ENCODE results near the gene MRTFB. TPM values are rescaled to one million over a fixed set of nuclear protein-coding genes. Genes with fewer than 3 reads are reported as not detected.

Gene MRTFB
- total RNA-seq, 1 experiment from 2014 or later = 12.7 TPM

DNA sequence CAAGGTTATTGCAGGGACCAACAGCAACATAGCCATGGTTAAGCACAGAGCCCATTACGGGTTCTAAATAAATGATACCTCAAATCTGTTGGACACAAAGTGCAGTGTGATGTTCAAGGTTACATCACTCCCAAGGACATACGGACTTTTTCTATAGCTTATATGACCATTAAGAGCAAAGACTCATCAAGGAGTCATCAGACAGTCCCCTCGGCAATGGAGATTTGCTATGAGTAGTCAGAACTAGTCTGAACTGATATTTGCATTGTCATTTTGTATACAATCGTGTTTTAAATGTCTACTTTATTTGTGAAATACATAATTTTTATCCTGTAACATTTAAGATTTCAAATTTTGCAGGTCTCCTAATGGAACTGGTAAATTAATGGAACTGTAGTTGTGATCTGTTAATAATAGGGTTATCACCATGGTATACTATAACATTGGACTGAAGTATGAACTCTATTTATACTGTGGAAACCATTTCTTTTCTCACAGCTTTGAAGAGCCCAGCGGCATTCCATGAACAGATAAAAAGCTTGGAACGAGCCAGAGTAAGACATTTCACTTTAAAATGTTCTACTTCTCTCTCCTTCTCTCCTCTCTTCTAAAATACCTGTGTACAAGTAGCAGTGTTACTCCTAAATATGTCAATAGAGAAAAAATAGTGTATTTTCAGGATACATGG is 140.9 kb downstream of the MRTFB start:
- Histone ChIP-seq H3K27ac (ENCODE audit: low read length) (no peak overlapping the region), H3K4me3 (ENCODE audit: low read length) (no peak overlapping the region), H3K27me3 (ENCODE audit: low read length) (no peaks in the 10 kb centered on the region), H3K9me3 (ENCODE audit: low read length) (no peaks in the 10 kb centered on the region), H3K9ac (ENCODE audit: low read length) (no peak overlapping the region), H3K4me1 (ENCODE audit: insufficient read depth, low read length) (no peaks in the 10 kb centered on the region), H3K79me2 (ENCODE audit: low read length) (no peaks in the 10 kb centered on the region), H4K20me1 (ENCODE audit: low read length) (no peaks in the 10 kb centered on the region), H3K9me2 (replicated peaks; ENCODE audit: low read length) (no peaks in the 10 kb centered on the region), H3K36me3 (ENCODE audit: low read depth, low read length) (no peaks in the 10 kb centered on the region), H3F3A (ENCODE audit: low read length, unreplicated experiment) (no peaks in the 10 kb centered on the region), H3K4me2 (ENCODE audit: low read length) (no peak overlapping the region), H2AFZ (ENCODE audit: low read length) (no peak overlapping the region)
- ATAC-seq (no peak), DNase-seq (peak; percentile 10)
- POLR2A ChIA-PET (ENCODE audit: unreplicated experiment) = no interaction called here
- TF ChIP-seq EZH2 (IDR thresholded peaks at IDR 0.05; ENCODE audit: low read length, unreplicated experiment) = no peak
- TF ChIP-seq EZH2phosphoT487 (IDR thresholded peaks at IDR 0.05; ENCODE audit: borderline replicate concordance, low read length) = no peak
- TF ChIP-seq, protein P1, sequence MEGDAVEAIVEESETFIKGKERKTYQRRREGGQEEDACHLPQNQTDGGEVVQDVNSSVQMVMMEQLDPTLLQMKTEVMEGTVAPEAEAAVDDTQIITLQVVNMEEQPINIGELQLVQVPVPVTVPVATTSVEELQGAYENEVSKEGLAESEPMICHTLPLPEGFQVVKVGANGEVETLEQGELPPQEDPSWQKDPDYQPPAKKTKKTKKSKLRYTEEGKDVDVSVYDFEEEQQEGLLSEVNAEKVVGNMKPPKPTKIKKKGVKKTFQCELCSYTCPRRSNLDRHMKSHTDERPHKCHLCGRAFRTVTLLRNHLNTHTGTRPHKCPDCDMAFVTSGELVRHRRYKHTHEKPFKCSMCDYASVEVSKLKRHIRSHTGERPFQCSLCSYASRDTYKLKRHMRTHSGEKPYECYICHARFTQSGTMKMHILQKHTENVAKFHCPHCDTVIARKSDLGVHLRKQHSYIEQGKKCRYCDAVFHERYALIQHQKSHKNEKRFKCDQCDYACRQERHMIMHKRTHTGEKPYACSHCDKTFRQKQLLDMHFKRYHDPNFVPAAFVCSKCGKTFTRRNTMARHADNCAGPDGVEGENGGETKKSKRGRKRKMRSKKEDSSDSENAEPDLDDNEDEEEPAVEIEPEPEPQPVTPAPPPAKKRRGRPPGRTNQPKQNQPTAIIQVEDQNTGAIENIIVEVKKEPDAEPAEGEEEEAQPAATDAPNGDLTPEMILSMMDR (conservative IDR thresholded peaks at IDR 0.05; ENCODE audit: low read depth, low read length) = no peak
- CTCF ChIA-PET = no interaction called here
- intact Hi-C loops (cut with micrococcal nuclease) = no loop called here
- no TSS peak for BruUV-seq (replicated peaks)

DNA sequence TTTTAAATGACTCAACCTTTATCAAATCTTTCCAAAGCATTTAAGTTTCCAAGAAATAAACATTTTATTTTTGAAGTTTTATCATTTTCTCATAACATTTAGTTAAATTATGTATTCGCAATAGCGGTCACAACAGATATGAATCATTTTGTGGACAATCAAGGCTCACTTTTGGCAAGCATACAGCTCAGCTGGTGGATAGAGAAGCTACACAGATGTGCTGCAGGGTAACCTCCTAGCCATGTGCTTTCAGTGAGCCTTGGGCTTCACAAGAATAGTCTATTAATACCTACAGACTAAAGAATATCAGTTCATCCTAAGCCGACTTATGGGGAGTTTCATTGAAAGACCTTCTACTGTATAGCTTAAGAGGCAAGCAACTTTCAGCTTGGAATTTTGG is 144.8 kb downstream of the MRTFB start:
- H3K79me2 ChIP-seq (ENCODE audit: low read length) = no peaks in the 10 kb centered on the region
- no peaks in the 10 kb centered on the region for H4K20me1 ChIP-seq (ENCODE audit: low read length)
- no peaks in the 10 kb centered on the region for H3K27me3 ChIP-seq (ENCODE audit: low read length)
- H3F3A ChIP-seq (ENCODE audit: low read length, unreplicated experiment) = no peaks in the 10 kb centered on the region
- ATAC-seq (no peak), DNase-seq (no peak)
- BruUV-seq (replicated peaks) = no TSS peak
- H3K4me3 ChIP-seq (ENCODE audit: low read length) = no peak overlapping the region
- no peaks in the 10 kb centered on the region for H3K4me1 ChIP-seq (ENCODE audit: insufficient read depth, low read length)
- TF ChIP-seq, protein P1 (conservative IDR thresholded peaks at IDR 0.05; ENCODE audit: low read depth, low read length) = no peak
- TF ChIP-seq EZH2phosphoT487 (IDR thresholded peaks at IDR 0.05; ENCODE audit: borderline replicate concordance, low read length) (no peak), EZH2 (IDR thresholded peaks at IDR 0.05; ENCODE audit: low read length, unreplicated experiment) (no peak)
- no peaks in the 10 kb centered on the region; the same call in 1 of the 2 replicates for H3K36me3 ChIP-seq (ENCODE audit: low read depth, low read length)
- ChIA-PET POLR2A (ENCODE audit: unreplicated experiment) (no interaction called here), CTCF (no interaction called here)
- no peak overlapping the region for H2AFZ ChIP-seq (ENCODE audit: low read length)
- no peaks in the 10 kb centered on the region for H3K9me3 ChIP-seq (ENCODE audit: low read length)
- H3K9ac ChIP-seq (ENCODE audit: low read length) = no peak overlapping the region
- H3K27ac ChIP-seq (ENCODE audit: low read length) = no peak overlapping the region
- no peaks in the 10 kb centered on the region for H3K9me2 ChIP-seq (replicated peaks; ENCODE audit: low read length)
- intact Hi-C loops (cut with micrococcal nuclease) = no loop called here
- no peak overlapping the region for H3K4me2 ChIP-seq (ENCODE audit: low read length)

DNA sequence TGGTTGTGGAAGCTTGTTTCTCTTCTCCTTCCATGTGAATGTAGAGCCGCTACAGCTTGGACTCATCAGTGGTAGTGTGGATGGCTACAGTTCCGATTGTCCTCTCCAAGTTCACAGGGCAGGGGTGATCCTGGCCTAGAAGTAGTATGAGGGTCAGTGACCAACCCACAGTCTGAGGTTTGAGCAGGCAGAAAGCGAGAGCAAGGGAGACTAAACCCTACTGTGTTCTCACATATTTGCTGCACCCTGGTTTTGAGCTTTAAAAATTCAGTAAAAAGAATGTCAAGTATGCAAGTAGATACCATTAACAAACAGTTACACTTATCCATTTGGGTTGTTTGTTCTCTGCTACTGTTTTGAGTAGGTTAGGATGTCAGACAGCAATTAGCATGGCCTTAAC is 148.9 kb downstream of the MRTFB start:
- no peak overlapping the region for H2AFZ ChIP-seq (ENCODE audit: low read length)
- no peak overlapping the region for H3K27ac ChIP-seq (ENCODE audit: low read length)
- DNase-seq (no peak), ATAC-seq (no peak)
- intact Hi-C loops (cut with micrococcal nuclease) = no loop called here
- no peaks in the 10 kb centered on the region for H4K20me1 ChIP-seq (ENCODE audit: low read length)
- ChIA-PET CTCF (no interaction called here), POLR2A (ENCODE audit: unreplicated experiment) (no interaction called here)
- no peaks in the 10 kb centered on the region for H3K27me3 ChIP-seq (ENCODE audit: low read length)
- no peak overlapping the region for H3K9ac ChIP-seq (ENCODE audit: low read length)
- H3F3A ChIP-seq (ENCODE audit: low read length, unreplicated experiment) = no peaks in the 10 kb centered on the region
- H3K9me3 ChIP-seq (ENCODE audit: low read length) = no peaks in the 10 kb centered on the region
- no peaks in the 10 kb centered on the region for H3K9me2 ChIP-seq (replicated peaks; ENCODE audit: low read length)
- H3K36me3 ChIP-seq (ENCODE audit: low read depth, low read length) = peaks cover 7% of the 10 kb centered on the region; the same call in 1 of the 2 replicates
- no peaks in the 10 kb centered on the region for H3K4me1 ChIP-seq (ENCODE audit: insufficient read depth, low read length)
- no TSS peak for BruUV-seq (replicated peaks)
- H3K4me2 ChIP-seq (ENCODE audit: low read length) = no peak overlapping the region
- TF ChIP-seq EZH2phosphoT487 (IDR thresholded peaks at IDR 0.05; ENCODE audit: borderline replicate concordance, low read length) (no peak), EZH2 (IDR thresholded peaks at IDR 0.05; ENCODE audit: low read length, unreplicated experiment) (no peak)
- TF ChIP-seq, protein P1 (conservative IDR thresholded peaks at IDR 0.05; ENCODE audit: low read depth, low read length) = no peak
- no peak overlapping the region for H3K4me3 ChIP-seq (ENCODE audit: low read length)
- no peaks in the 10 kb centered on the region for H3K79me2 ChIP-seq (ENCODE audit: low read length)
